GM19043 (cell line): ENCODE measurements around the gene F5.

Source experiments
- ATAC-seq: cut with Tn5 transposase; IDR thresholded peaks from one replicate; pipeline ENCODE4 v1.9.1; 2021; ENCODE audit warnings: low read depth; ENCODE audit not compliant: unreplicated experiment

F5 gene

GRCh38 chr1:169588785-169589485 lies 2.7 kb upstream of the F5 start:
- no peak for ATAC-seq

GRCh38 chr1:169588112-169588511 lies 1.8 kb upstream of the F5 start:
- ATAC-seq: no peak

GRCh38 chr1:169586067-169586394 lies 250 bp downstream of the F5 start:
- peak; percentile 28 for ATAC-seq

- no peak for ATAC-seq
These were observed 1.1 kb downstream of the F5 start for GRCh38 chr1:169585181-169585580.

- ATAC-seq: no peak
These were observed 1.7 kb downstream of the F5 start for GRCh38 chr1:169584483-169585144.

- ATAC-seq: no peak
These were observed 8.1 kb downstream of the F5 start for GRCh38 chr1:169577981-169578738.

- no peak for ATAC-seq
These were observed 9.3 kb downstream of the F5 start for GRCh38 chr1:169576935-169577331.

- ATAC-seq: no peak
These were observed 9.9 kb downstream of the F5 start for GRCh38 chr1:169576241-169576934.

- ATAC-seq: no peak
These were observed 11.9 kb downstream of the F5 start for GRCh38 chr1:169574336-169574735.

- ATAC-seq: no peak
These were observed 14.1 kb downstream of the F5 start for GRCh38 chr1:169572187-169572586.

- no peak for ATAC-seq
These were observed 14.8 kb downstream of the F5 start for GRCh38 chr1:169571450-169571849.

GRCh38 chr1:169570172-169570574 lies 16.1 kb downstream of the F5 start:
- no peak for ATAC-seq

- no peak for ATAC-seq
These were observed 17.8 kb downstream of the F5 start for GRCh38 chr1:169568497-169568896.

- no peak for ATAC-seq
These were observed 20.7 kb downstream of the F5 start for GRCh38 chr1:169565335-169566271.

GRCh38 chr1:169563650-169564049 lies 22.6 kb downstream of the F5 start:
- no peak for ATAC-seq

- no peak for ATAC-seq
These were observed 23.2 kb downstream of the F5 start for GRCh38 chr1:169563019-169563615.

GRCh38 chr1:169561692-169562091 lies 24.6 kb downstream of the F5 start:
- ATAC-seq: no peak

GRCh38 chr1:169557131-169557530 lies 29.1 kb downstream of the F5 start:
- ATAC-seq: no peak

- ATAC-seq: peak; percentile 61
These were observed 36.0 kb downstream of the F5 start for GRCh38 chr1:169550294-169550693.

- no peak for ATAC-seq
These were observed 38.0 kb downstream of the F5 start for GRCh38 chr1:169548282-169548681.
